C4-2B (cell line): ENCODE results near the gene FOLR1.

ENCODE experiments used
- H3K27ac ChIP-seq: fragments of 450-650 bp; 2 replicates; pipeline ENCODE4 v1.5.1; 2017
- CTCF ChIP-seq: fragments of 450-650 bp; conservative IDR thresholded peaks from 2 replicates; pipeline ENCODE4 v1.5.1; 2017; ENCODE audit warnings: mild to moderate bottlenecking
- ZFX ChIP-seq: fragments of 450-650 bp; IDR thresholded peaks from 2 replicates; pipeline ENCODE4 v1.6.1; 2017

The FOLR1 gene

GRCh38 chr11:72240461-72241290, 48.7 kb downstream of the FOLR1 start:
- TF ChIP-seq ZFX (no peak), CTCF (no peak)
- H3K27ac ChIP-seq: peak overlapping the region; percentile 68

- no peak overlapping the region for H3K27ac ChIP-seq
- TF ChIP-seq ZFX (no peak), CTCF (no peak)
Observed at GRCh38 chr11:72241291-72241781, 49.4 kb downstream of the FOLR1 start.

GRCh38 chr11:72242141-72242540, 50.2 kb downstream of the FOLR1 start:
- TF ChIP-seq ZFX (no peak), CTCF (no peak)

GRCh38 chr11:72243173-72244059, 51.5 kb downstream of the FOLR1 start:
- no peak overlapping the region for H3K27ac ChIP-seq
- TF ChIP-seq CTCF (no peak), ZFX (no peak)

More at GRCh38 chr11:72242141-72242540, 50.2 kb downstream of the FOLR1 start:
- no peak overlapping the region for H3K27ac ChIP-seq

GRCh38 chr11:72244060-72244360, 52.1 kb downstream of the FOLR1 start, which contains the start of gene PHOX2A:
Gene PHOX2A (minus strand): TSS chr11:72244176. CDS start chr11:72244004, 172 bp downstream.
- TF ChIP-seq CTCF (no peak), ZFX (no peak)
- no peak within 1 kb of the TSS for H3K27ac ChIP-seq

- no peak overlapping the region for H3K27ac ChIP-seq
- no peak for TF ChIP-seq CTCF
- no peak for TF ChIP-seq ZFX
Observed at GRCh38 chr11:72244361-72245262, 52.7 kb downstream of the FOLR1 start.
